Epithelial cell of esophagus (primary cell): ENCODE results near the gene ADGRF1.
"Not testable (repeated sequence)": the region's sequence is repeated elsewhere in the genome, so short reads cannot be mapped to it uniquely, and the experiment has no call there.

Experiments used
- DNase-seq: peaks from one replicate; pipeline ENCODE4 v3.0.0; 2010; ENCODE audit warnings: low read depth
- H3K4me3 ChIP-seq: 2 replicates; pipeline ENCODE4 v1.5.1; 2011; ENCODE audit warnings: mild to moderate bottlenecking, low read length, control low read depth
- CTCF ChIP-seq: IDR thresholded peaks from 2 replicates; pipeline ENCODE4 v1.5.1; 2011; ENCODE audit warnings: low read depth, mild to moderate bottlenecking, low read length, control low read depth, inconsistent platforms; ENCODE audit not compliant: insufficient read depth; ENCODE audit errors: missing control alignments

ADGRF1 gene

GRCh38 chr6:47061309-47062300 lies 19.5 kb upstream of the ADGRF1 start:
- TF ChIP-seq CTCF, result no peak
- H3K4me3 ChIP-seq, result no peak overlapping the region
- DNase-seq, result peak; percentile 39

- H3K4me3 ChIP-seq, result no peak overlapping the region
- TF ChIP-seq CTCF, result no peak
- peak; percentile 93 for DNase-seq
Measured at GRCh38 chr6:47059216-47059885, 17.2 kb upstream of the ADGRF1 start.

- no peak overlapping the region for H3K4me3 ChIP-seq
- no peak for TF ChIP-seq CTCF
Measured at GRCh38 chr6:47057830-47058540, 15.9 kb upstream of the ADGRF1 start.

GRCh38 chr6:47056832-47057231 lies 14.7 kb upstream of the ADGRF1 start:
- no peak overlapping the region for H3K4me3 ChIP-seq
- TF ChIP-seq CTCF, result no peak
- no peak for DNase-seq

More at GRCh38 chr6:47057830-47058540, 15.9 kb upstream of the ADGRF1 start:
- peak; percentile 92 for DNase-seq

- not testable (repeated sequence) for H3K4me3 ChIP-seq
Measured at GRCh38 chr6:47054302-47054701, 12.2 kb upstream of the ADGRF1 start.

GRCh38 chr6:47048638-47049037 lies 6.5 kb upstream of the ADGRF1 start:
- DNase-seq, result no peak
- no peak for TF ChIP-seq CTCF
- H3K4me3 ChIP-seq, result no peak overlapping the region

More at GRCh38 chr6:47054302-47054701, 12.2 kb upstream of the ADGRF1 start:
- DNase-seq, result not testable (repeated sequence)
